ENCODE data around the gene MFSD11.

DNA sequence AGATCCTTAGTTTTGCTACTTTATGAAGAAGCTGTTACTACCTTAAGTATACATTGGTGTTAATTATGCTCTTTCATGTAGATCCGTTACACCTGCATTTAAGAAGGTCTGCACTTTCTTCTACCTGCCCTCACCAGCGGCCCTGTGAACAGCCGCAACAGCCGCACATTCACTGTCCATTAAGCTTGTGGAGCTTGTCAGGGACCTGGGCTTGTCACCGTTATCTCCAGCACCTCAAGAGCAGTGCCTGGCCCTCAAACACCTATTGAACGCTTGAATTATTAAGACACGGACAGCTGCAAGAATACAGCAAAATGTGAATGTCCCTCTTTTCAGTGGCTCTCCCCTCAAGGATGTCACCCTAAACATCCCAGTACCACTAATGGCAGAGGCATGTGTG lies 24.2 kb upstream of the MFSD11 start:
- TF ChIP-seq SUZ12 (IDR thresholded peaks at IDR 0.05; ENCODE audit: low read length) (no peak), POLR2A (IDR thresholded peaks at IDR 0.05; ENCODE audit: control extremely low read depth in 1 of 2, low read depth in 2 of 2, low read length in 2 of 2) (no peak), POLR2AphosphoS5 (IDR thresholded peaks at IDR 0.05; ENCODE audit: low read depth, low read length) (no peak), SP4 (IDR thresholded peaks at IDR 0.05; ENCODE audit: low read length) (no peak), JUND (IDR thresholded peaks at IDR 0.05; ENCODE audit: low read length) (no peak), YY1 (IDR thresholded peaks at IDR 0.05; ENCODE audit: low read depth, low read length) (no peak), TEAD4 (IDR thresholded peaks at IDR 0.05; ENCODE audit: low read depth, low read length) (no peak)
